ENCODE results near the gene NEK5.
"Not testable (repeated sequence)": the region's sequence is repeated elsewhere in the genome, so short reads cannot be mapped to it uniquely, and the experiment has no call there.

The NEK5 gene

GRCh38 chr13:52137489-52137888 is 8.6 kb upstream of the NEK5 start:
- no peak for DNase-seq

GRCh38 chr13:52136763-52137162 is 7.9 kb upstream of the NEK5 start:
- no peak for DNase-seq

GRCh38 chr13:52130641-52131040 is 1.8 kb upstream of the NEK5 start:
- DNase-seq = no peak

- peak in 4 of 5 experiments; percentile 23 to 48 (median 37) for DNase-seq
Measured at GRCh38 chr13:52127783-52128702, 830 bp downstream of the NEK5 start.

GRCh38 chr13:52127378-52127777 is 1.5 kb downstream of the NEK5 start:
- no peak for DNase-seq

- DNase-seq = no peak
Measured at GRCh38 chr13:52125547-52125946, 3.3 kb downstream of the NEK5 start.

GRCh38 chr13:52118595-52118994 is 10.3 kb downstream of the NEK5 start:
- DNase-seq = no peak

GRCh38 chr13:52118095-52118494 is 10.8 kb downstream of the NEK5 start:
- no peak for DNase-seq

- no peak for DNase-seq
Measured at GRCh38 chr13:52112591-52112990, 16.3 kb downstream of the NEK5 start.

- no peak for DNase-seq
Measured at GRCh38 chr13:52109116-52109670, 19.7 kb downstream of the NEK5 start.

GRCh38 chr13:52105841-52106240 is 23.0 kb downstream of the NEK5 start:
- DNase-seq = no peak

GRCh38 chr13:52104624-52105023 is 24.2 kb downstream of the NEK5 start:
- DNase-seq = no peak

- DNase-seq = no peak
Measured at GRCh38 chr13:52103386-52103785, 25.5 kb downstream of the NEK5 start.

- DNase-seq = not testable (repeated sequence)
Measured at GRCh38 chr13:52102423-52102822, 26.4 kb downstream of the NEK5 start.

GRCh38 chr13:52097197-52097596 is 31.7 kb downstream of the NEK5 start:
- no peak for DNase-seq

- no peak for DNase-seq
Measured at GRCh38 chr13:52096748-52097147, 32.1 kb downstream of the NEK5 start.

GRCh38 chr13:52096062-52096461 is 32.8 kb downstream of the NEK5 start:
- no peak for DNase-seq

- DNase-seq = no peak
Measured at GRCh38 chr13:52092087-52092486, 36.8 kb downstream of the NEK5 start.

- DNase-seq = no peak
Measured at GRCh38 chr13:52091473-52091872, 37.4 kb downstream of the NEK5 start.

- DNase-seq = no peak
Measured at GRCh38 chr13:52085421-52085820, 43.5 kb downstream of the NEK5 start.

GRCh38 chr13:52084981-52085380 is 43.9 kb downstream of the NEK5 start:
- DNase-seq = not testable (repeated sequence)

GRCh38 chr13:52082601-52083000 is 46.3 kb downstream of the NEK5 start:
- no peak for DNase-seq

- DNase-seq = not testable (repeated sequence)
Measured at GRCh38 chr13:52079891-52080290, 49.0 kb downstream of the NEK5 start.

- peak in 1 of 5 experiments; percentile 47 for DNase-seq
Measured at GRCh38 chr13:52070929-52071523, 57.8 kb downstream of the NEK5 start.

Measured in T-helper 2 cell (primary cell).